ENCODE results near the gene TSPAN2.

The TSPAN2 gene

DNA sequence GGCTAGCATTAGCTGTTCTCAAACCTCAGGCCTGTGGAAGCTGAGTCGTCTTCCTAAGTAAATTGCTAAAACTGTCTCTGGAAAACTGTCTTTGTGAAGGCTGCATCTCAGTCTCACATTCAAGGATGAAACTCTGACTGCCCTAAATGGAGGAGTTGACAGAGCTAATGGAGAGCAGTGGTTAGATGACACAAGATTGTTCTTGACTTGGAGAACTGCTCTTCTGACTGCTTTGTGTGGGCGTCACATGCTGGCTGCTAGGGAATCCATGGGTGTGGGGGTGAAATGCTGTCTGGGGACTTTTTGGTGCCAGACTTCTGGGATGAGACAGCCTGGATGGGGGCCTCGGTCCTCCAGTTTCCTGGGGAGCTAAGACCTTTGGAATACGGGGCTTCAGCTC lies 24.5 kb upstream of the TSPAN2 start:
- peak; percentile 16 for DNase-seq (ENCODE audit: low read depth, low spot score)

DNA sequence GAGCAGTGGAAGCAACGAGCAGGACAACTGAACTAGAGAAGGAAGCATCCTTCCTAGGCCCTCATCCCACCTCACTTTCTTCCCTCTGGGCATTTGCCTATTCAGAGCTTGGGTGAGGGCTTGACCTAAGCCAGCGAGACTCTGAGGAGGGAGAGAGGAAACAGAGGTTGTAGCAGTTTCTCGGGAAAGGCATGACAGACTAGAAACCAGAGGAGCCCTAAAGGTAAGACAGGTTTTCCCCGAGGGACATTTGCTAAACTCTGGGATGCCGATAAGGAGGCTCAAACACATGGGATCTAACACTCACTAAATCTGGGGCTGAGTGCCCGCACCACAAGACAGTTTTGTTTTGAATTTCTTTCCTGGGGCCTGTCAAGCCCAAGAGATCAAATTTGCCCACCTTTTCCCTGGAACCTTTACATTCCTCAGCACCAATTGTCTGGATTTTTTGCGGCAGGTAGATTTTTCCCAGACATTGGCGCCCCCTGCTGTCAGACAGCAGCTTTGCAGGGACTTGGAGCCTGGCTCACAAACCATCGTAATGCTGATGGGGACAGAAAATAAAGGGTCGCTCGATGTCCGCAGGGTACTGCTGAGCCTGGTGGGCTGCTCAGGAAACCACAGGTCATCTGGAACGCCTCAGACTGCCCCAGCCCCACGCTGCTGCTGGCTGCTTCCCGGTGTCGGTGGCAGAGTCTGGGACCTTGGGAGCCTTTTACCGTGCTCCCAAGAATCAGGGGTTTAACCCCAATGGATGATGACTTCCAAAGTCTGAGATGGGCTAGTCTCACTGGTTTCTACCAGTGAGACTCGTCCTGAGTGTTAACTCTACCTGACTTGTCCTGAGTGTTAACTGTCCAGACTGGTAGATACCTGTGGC lies 23.4 kb upstream of the TSPAN2 start:
- peak; percentile 63 for DNase-seq (ENCODE audit: low read depth, low spot score)

DNA sequence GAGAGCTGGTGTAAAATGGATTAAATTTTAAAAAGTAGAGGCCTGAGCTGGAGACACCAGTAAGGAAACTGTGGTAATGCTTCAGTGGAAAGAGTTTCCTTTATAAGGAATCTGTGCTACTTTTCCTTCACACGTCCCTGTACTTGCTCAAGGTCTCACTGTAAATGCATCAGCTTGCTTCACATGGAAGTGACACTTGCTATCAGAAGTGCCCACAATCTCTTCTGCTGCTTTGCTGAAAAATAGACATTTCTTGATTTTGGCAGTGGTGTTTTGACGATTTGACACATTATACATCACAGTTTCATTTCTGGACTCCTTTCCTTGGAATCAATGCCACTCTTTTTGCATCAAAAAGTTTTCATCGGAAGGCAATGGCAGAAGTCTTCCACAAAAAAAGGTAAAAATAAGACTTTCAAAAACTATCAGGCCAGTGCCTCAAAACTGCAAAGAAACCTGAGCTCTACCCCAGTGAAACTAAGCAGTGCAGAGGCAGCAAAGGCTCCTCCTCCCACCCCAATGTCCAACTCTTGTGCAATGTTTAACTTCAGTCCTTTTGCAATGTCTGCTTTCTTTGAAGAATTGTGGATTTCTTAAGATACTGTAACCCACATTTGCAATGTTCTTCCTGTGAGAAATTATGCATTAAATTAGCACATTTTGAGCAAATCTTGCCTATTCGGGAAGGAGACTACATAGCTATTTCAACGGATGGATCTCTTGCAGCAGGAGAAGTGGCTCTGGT lies 18.4 kb upstream of the TSPAN2 start:
- no peak for DNase-seq (ENCODE audit: low read depth, low spot score)

DNA sequence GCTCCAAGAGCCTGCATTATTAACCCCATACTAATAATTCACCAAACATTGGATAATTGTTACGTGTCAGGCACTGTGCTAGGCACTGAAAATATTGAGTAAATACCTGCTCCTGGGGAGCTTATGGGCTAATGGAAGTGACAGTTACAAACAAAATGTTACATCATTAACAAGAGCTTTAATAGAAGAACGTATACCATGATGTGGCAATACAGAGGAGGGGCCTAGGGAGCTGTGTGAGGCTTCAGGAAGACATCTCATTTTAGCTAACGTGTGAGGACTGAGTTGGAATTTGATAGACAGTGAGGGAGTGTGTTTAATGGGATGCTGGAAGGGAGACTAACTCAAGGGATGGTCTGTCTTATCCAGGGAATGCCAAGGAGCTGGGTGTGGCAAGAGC lies 16.5 kb upstream of the TSPAN2 start:
- DNase-seq (ENCODE audit: low read depth, low spot score): no peak

DNA sequence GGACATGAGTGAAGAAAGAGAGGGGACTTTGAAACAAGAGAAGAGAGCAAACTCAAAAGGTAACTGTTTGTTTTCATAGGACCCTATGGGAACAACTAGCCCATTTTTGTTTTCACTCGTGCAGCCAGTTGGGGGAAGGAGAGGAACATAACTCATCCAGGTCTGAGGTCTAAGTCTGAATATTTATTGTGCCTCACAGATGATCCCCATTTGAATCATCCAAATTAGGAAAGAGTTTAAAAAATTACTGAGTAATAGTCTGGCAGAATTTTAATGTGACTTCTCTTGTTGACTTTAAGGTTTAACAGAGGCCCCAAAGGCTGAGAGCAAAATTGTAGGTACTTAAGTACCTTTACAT lies 10.4 kb upstream of the TSPAN2 start:
- no peak for DNase-seq (ENCODE audit: low read depth, low spot score)

DNA sequence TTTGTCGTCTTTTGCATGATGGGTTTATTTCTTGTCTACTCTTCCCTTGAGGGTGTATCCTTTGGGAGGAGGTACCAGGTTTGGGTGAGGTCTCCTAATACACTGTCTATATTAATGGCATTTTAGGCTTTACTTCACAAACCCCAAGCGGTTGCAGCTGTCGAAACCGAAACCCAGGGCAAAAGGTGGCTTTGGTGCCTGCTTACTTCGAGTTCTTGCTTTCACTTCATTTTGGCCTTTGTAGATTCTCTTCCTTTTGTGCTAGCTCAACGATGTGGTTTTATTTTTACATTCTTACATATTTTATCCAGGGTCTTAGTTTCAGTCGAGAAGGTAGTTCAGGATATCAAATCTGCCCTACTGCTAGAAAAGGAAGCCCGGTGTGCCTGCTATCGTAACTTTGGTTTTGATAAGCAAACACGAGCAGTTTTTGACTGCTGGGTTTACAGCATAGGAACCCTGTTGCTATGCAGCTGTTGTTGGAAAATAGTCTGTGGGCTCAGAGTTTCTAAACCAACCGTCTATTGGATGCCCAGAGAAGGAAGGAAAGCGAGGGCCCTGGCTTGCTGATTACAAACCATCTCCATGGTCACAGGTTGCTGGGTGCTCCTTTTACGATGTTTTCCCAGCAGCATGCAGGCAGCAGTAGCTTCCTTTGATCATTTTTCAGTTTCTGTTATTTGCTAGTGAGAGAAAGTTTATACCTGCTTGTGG lies 9.8 kb upstream of the TSPAN2 start:
- DNase-seq (ENCODE audit: low read depth, low spot score): peak; percentile 55

DNA sequence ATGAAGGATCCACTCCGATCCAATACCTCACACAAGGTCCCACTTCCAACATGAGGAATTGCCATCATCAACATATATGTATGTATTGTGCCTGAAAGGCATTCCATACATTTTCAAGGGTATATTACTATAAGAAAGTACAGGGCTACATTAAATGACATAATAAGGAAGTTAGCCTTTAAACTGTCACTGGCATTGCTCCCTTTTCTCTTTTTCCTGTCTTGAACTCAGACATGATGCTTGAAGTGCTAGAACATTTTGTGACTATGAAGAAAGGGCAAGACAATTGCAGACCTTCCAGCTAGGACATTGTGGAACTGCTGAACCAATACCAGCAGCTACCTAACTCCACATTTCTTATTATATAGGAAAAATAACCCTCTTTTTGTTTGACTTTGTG lies 2.9 kb upstream of the TSPAN2 start:
- no peak for DNase-seq (ENCODE audit: low read depth, low spot score)

DNA sequence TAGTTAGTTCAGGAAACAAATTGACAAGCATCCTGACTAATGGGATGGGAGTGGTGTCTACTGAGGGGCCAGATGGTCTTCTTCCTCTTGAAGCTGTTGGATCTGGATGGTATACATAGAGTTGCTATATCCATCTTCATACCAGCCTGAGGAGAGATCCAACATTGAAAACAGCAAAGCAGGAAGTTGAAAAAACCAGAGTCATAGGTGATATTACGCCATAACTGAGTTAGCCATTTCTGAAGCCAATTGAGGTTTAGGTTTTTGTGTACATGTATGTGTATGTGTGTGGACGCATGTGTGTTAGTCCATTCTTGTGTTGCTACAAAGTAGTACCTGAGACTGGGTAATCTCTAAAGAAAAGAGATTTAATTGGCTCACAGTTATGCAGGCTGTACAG lies 2.3 kb upstream of the TSPAN2 start:
- DNase-seq (ENCODE audit: low read depth, low spot score): no peak

DNA sequence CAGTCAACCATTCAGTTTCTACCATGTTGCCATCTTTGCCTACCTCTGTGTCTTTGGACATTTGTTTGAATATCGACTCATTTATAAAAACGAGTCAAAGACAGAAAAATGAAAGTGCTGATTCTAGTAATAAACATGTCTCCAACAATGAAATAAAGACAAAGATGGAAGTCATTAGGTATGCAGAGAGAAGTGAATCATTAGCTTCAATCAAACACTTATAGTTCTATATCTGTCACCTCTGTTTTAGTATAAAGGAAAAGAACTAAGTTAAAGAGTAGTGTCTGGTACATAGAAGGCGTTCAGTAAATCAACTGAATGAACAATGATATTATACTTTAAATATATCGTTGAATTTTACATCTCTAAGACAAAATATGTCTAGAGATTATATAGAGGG lies 1.7 kb upstream of the TSPAN2 start:
- no peak for DNase-seq (ENCODE audit: low read depth, low spot score)

DNA sequence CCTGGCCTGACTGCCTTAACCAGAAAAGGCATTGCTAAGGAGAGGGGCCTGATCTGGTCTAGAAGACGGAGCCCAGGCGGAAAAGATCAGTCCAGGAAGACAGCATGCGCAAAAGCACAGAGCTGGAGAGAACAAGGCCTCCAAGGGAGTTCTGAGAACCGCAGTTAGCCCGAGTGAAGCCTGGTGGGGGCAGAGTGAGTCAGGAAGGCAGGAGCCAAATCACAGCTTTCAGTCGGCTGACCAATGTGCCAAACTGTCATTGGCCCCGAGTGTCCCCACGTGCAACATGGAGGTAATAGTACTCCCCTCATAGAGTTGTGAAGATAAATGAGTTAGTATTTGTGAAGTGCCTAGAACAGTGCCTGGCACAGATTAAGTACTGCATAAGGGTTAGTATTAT lies 1.2 kb upstream of the TSPAN2 start:
- peak; percentile 72 for DNase-seq (ENCODE audit: low read depth, low spot score)

DNA sequence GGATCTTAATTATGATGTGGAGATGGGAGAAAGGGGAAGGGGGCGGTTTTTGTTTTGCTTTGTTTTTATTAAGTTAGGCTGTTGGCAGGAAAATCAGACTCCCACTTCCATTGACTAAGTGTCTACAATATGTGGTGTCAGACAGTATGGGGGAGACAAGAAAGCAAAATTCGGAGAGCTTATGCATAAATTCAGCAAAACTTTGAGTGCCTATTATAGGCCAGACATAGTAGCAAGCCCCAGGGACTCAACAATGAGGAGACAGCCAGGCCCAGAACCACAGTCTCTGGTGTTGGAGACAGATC lies 835 bp upstream of the TSPAN2 start:
- DNase-seq (ENCODE audit: low read depth, low spot score): no peak

DNA sequence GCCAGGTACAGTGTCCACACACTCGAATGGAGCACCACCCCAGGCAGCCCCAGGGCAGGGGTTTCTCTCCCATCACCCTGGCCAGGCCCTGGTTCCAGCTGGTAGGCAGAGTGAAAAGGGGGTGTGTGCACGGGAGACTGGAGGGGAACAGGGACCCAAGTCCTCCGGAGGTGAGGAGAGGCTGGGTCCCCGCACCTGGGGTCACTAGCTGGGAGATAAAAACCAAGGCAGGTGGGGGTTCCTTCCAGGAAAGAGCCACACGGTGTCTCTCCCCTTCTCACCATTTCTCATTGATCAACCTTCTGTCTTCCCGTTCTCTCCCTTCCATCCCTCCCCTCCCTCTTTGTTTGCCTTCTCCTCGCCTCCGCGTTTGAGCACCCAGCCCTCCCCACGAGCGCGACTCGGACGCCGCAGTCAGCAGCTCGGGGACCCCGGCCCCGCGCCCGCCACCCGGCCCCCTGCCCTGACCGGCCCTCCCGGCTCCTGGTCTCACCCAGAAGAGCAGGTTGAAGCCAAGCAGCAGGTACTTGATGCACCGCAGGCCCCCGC lies 358 bp downstream of the TSPAN2 start:
- DNase-seq (ENCODE audit: low read depth, low spot score): no peak

DNA sequence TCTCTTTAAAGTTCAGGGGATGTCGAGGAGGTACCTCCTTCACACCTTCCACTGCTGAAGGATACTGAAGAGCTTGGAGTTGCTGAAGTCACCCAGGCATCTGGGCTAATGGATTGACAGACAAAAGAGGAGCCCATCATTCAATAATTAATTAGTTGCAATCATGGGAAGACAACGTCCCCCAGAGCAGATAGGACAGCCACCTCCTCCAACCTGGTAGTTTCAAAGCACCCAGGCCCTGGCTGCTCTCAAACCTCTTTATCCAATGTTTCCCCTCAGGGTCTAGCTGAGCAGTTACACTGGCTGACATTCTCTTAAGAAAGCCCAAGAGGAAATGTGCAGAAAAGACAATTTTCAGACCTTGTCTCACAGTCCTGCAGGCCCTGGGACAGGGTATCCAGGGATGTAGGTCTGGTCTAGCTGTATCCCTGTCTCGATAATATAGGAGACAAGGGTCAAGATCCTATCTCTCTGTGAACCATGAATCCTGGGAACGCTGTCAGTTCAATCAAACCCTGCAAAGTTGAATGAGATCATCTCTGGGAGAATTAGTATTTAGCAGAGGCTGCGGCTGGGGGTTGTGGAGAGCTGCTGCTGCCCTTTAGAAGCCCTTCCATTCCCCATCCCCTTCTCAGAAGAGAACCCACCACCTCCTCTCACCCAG lies 1.1 kb downstream of the TSPAN2 start:
- no peak for DNase-seq (ENCODE audit: low read depth, low spot score)

DNA sequence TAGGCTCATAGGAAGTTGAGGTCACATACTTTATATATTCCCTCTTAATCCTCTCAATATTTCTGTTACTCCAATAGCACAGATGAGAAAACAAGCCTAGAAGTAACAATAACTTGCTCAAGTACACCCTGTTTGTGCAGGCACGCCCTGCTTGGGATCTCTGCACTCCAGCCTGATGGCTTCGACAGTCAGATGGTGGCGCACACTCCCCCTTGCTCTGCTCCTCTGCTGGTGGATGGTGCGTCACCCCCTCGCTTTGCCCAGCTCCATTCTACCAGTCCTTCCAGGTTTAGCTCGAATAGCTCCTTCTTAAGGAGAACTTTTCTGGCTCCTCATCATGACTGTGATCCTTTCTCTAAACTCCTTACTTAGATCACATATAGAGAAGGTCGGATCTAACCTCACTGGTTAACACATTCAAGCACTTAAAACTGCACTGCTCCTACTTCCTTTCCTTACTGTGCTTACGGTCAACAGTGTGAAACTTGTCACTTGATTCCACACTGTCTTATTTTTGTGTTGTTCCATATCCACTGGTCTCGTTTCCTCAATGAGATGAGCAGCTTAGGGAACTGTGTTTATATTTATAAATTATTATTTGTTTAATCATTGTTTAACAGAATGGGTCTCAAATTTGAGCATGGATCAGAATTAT lies 3.0 kb downstream of the TSPAN2 start:
- no peak for DNase-seq (ENCODE audit: low read depth, low spot score)

DNA sequence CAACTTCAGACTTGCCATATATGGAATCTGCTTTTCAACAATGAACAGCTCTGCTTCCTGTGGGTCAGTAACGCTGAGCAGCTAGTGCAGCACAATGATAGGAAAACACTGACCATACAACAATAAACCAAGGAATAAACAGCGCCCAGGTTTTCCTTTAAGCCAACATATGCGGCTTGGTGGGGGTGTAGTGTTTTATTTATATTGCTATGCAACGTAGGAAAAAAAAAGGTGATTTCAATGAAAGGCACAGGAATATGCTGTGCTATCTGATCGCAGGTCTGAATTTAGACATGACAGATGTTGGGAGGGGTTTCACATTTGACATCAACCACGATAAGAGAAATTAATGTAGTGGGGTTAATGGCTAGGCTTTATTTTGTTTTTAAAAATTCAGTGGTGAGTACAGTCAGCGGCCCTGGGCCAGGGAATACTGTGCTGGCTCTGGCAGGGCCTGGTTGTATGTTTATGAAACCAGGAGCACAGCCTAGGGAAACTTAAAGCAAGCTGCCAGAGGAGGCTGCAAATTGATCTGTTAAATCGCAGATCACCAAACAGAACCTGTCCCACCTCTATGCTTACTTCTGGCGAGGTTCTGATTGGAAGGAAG lies 4.3 kb downstream of the TSPAN2 start:
- no peak for DNase-seq (ENCODE audit: low read depth, low spot score)

DNA sequence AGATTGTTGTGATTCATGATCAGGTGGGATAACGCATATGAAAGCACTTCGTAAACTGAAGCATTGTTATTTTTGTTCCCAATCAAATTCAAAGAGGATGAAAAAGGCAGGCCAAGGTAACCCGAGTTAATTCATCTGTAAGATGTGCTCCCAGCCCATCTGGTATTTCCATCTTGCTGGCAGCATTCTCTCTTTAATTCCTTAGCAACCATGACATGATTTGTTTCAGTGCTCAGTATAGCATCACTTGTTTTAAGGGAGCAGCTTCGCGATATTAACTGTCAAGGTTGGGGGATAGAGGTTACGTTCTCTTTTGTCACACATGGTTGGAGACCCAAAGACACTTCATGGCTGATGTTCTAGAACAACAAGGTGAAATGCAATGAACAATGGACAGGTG lies 6.4 kb downstream of the TSPAN2 start:
- DNase-seq (ENCODE audit: low read depth, low spot score): no peak

DNA sequence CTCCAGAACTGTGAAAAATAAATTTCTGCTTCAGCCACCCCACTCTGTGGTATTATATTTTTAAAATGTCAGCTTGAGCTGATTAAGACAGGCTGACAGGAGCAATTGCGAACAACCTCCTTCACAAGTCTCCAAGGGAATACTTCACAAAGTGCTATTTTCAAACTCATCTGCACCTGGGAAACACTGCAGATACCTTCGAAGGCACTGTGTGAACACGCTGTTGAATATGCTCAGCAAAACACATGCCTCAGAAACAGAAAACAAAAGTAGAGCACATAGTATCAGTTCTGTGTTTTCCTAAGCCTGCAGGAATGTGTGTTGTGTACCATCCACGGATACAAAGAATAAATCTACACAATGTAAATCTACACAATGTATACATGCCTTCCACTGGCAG lies 10.6 kb downstream of the TSPAN2 start:
- no peak for DNase-seq (ENCODE audit: low read depth, low spot score)

DNA sequence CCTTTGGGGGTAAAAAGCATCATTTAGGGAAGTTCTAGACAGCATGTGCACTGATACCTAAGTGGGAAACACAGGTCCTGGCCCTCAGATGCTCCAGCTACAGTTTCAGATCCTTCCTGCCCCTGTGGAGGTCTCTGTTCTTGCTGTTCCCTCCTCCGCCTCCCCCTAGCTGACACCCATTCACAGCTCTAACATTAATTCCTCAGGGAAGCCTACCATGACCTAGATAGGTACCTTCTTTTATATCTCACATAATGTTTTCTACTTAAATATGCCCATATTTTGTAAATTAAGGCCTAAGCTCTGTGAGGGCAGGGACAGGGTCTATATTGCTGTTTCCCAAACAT lies 11.3 kb downstream of the TSPAN2 start:
- no peak for DNase-seq (ENCODE audit: low read depth, low spot score)

DNA sequence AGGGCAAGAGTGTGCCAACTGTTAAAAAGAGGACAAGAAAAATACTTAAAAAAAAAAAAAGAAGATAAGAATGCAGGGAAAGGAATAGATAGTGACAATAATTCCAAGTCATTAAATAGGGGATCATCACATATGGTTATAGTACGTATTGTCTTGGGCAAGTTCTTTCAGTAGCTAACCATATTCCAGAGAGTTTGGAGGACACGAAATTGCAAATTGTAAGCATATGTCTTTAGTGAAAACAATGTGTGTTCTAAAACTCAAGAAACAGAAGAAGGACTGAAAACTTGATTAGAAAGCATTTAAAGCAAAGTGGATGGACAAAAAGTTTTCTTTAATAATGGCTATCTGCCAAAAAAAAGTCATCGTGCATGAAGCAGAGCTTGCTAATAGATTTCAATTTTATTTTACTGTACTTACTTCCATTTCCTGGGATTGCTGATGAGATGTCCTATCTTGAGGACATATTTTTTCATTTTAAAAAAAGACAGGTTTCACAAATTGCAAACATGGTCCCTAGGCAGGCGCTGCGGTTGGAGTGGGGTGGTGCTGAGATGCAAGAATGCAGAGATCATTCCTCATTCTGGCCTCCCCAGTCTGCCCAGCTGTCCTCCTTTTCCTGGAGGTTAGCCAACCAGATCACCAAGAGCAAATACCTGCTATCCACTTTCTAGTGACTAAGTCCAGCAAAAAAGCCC lies 11.9 kb downstream of the TSPAN2 start:
- DNase-seq (ENCODE audit: low read depth, low spot score): no peak

DNA sequence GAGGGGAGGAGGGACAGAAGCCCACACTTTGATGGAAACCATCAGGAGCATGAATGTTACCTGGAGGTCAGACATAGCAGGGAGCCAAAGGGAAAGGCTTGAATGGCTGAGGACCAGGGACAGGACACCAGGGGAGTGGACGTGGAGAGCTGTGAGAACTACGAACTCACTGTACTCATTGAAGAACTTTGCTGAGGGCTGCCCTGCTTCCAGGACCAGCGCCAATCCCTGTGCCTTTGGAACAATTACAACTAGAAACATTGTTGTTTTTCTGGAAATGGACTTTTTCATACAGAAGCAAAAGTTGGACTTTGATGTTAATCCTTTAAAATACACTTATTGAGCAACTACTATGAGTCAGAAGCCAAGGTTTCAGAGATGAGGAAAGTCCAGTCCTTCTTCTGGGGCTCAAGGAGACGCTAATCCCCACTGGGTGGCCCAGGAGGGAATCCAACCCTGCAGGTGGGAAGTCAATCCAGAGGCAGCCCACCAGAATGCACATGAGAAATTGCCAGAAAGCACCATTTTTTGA lies 12.9 kb downstream of the TSPAN2 start:
- DNase-seq (ENCODE audit: low read depth, low spot score): no peak
